Endothelial cell of umbilical vein (primary cell): Measurements from ENCODE around the gene AP3M1.

ENCODE experiments used
- EZH2 ChIP-seq: IDR thresholded peaks from 2 replicates; pipeline ENCODE4 v1.6.1; 2012; ENCODE audit warnings: borderline replicate concordance, low read depth, mild to moderate bottlenecking, moderate library complexity, low read length, inconsistent platforms; ENCODE audit not compliant: severe bottlenecking
- POLR2A ChIP-seq: IDR thresholded peaks from 2 replicates; pipeline ENCODE4 v1.6.1; 2012; ENCODE audit warnings: low read depth, mild to moderate bottlenecking, control low read depth, low read length
- POLR2AphosphoS5 ChIP-seq: IDR thresholded peaks from 2 replicates; pipeline ENCODE4 v1.6.1; 2012; ENCODE audit warnings: low read depth, mild to moderate bottlenecking, control low read depth, low read length, moderate library complexity; ENCODE audit not compliant: insufficient read depth
- TF ChIP-seq, protein P1 (sequence below), 2 donors: IDR thresholded peaks; 1 replicate in 1 of 2; 2 replicates in 1 of 2; pipeline ENCODE4 v1.5.1; 2011; ENCODE audit warnings: low read length in 2 of 2, mild to moderate bottlenecking in 2 of 2, moderate library complexity in 2 of 2, control low read depth in 1 of 2, inconsistent platforms in 1 of 2, low read depth in 1 of 2; ENCODE audit not compliant: insufficient read depth in 1 of 2; ENCODE audit errors: extremely low read depth in 1 of 2

- TF ChIP-seq EZH2 (no peak), POLR2AphosphoS5 (no peak), POLR2A (no peak)
- TF ChIP-seq, protein P1, sequence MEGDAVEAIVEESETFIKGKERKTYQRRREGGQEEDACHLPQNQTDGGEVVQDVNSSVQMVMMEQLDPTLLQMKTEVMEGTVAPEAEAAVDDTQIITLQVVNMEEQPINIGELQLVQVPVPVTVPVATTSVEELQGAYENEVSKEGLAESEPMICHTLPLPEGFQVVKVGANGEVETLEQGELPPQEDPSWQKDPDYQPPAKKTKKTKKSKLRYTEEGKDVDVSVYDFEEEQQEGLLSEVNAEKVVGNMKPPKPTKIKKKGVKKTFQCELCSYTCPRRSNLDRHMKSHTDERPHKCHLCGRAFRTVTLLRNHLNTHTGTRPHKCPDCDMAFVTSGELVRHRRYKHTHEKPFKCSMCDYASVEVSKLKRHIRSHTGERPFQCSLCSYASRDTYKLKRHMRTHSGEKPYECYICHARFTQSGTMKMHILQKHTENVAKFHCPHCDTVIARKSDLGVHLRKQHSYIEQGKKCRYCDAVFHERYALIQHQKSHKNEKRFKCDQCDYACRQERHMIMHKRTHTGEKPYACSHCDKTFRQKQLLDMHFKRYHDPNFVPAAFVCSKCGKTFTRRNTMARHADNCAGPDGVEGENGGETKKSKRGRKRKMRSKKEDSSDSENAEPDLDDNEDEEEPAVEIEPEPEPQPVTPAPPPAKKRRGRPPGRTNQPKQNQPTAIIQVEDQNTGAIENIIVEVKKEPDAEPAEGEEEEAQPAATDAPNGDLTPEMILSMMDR (IDR thresholded peaks at IDR 0.05; ENCODE audit: extremely low read depth in 1 of 2, insufficient read depth in 1 of 2, low read depth in 1 of 2, low read length in 2 of 2) = no peak
Observed at GRCh38 chr10:74135452-74135851, 15.2 kb downstream of the AP3M1 start.
